A549 (cell line): ENCODE results near the gene MNS1.

Experiments used
- HOXA7 ChIP-seq: fragments of 250-450 bp; sonication (Bioruptor Pico); IDR thresholded peaks from 2 replicates; pipeline ENCODE4 v1.5.0; 2020; ENCODE audit warnings: mild to moderate bottlenecking, moderate library complexity
- MAX ChIP-seq: IDR thresholded peaks from 2 replicates; pipeline ENCODE4 v1.6.1; 2012
- RFX5 ChIP-seq: fragments of 450-650 bp; IDR thresholded peaks from 2 replicates; pipeline ENCODE4 v1.7.1; 2014; ENCODE audit warnings: antibody characterized with exemption, mild to moderate bottlenecking, moderate library complexity

- TF ChIP-seq HOXA7 (CRISPR knock-in tag) = no peak
- TF ChIP-seq RFX5 = no peak
- TF ChIP-seq MAX = no peak
These were observed 28.0 kb upstream of the MNS1 start for GRCh38 chr15:56492791-56493555.
